ENCODE measurements around the gene FAM32A.
"Not testable (repeated sequence)": the region's sequence is repeated elsewhere in the genome, so short reads cannot be mapped to it uniquely, and the experiment has no call there.

Gene FAM32A

GRCh38 chr19:16166417-16166816, 18.8 kb upstream of the FAM32A start:
- DNase-seq, result no peak

DNA sequence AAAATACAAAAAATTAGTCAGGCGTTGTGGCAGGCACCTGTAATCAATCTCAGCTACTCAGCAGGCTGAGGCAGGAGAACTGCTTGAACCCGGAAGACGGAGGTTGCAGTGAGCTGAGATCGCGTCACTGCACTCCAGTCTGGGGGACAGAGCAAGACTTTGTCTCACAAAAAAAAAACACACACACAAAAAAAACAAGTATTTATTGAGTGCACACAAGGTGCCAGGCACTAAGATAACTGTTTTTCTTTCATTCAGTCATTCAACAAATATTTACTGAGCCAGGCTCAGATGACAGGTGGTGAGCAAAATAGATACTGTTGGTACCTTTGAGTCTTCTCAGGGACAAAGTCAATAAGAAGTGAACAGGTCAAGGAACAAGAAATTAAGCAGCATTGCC, 18.2 kb upstream of the FAM32A start:
- no peak for DNase-seq

- DNase-seq, result no peak
Measured at GRCh38 chr19:16168465-16169081, 16.6 kb upstream of the FAM32A start.

- no peak for DNase-seq
Measured at GRCh38 chr19:16170134-16170533, 15.1 kb upstream of the FAM32A start.

GRCh38 chr19:16175954-16176353, 9.3 kb upstream of the FAM32A start:
- no peak for DNase-seq

DNA sequence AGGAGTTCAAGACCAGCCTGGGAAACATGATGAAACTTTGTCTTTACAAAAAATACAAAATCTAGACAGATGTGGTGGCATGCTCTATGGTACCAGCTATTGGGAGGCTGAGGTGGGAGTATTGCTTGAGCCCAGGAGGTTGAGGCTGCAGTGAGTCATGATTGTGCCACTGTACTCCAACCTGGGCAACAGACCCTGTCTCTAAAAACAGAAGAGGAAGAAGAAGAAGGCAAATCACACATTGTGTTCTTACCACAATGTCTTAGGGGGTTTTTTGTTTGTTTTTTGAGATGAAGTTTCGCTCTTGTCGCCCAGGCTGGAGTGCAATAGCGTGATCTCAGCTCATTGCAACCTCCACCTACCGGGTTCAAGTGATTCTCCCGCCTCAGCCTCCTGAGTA, 6.3 kb upstream of the FAM32A start:
- DNase-seq, result not testable (repeated sequence)

DNA sequence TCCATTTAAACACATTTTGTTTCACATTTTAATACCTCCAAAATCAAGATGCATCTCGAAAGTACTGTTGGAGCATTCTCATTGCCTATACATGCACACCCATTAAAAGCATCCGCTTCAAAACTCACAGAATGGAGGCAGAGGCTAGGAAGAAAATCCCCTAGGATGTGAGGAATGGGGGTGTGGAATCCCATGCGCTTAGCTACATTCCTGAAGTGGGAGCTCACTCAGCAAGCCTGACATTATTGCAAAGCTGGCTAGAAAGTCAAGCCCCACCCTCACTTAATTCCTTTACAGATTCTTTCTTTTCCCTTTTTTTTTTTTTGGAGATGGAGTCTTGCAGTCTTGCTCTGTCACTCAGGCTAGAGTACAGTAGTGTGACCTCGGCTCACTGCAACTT, 4.6 kb upstream of the FAM32A start:
- peak; percentile 76 for DNase-seq

GRCh38 chr19:16184665-16185122, 516 bp upstream of the FAM32A start:
- no peak for DNase-seq

- peak; percentile 81 for DNase-seq
Measured at GRCh38 chr19:16185768-16186123, 536 bp downstream of the FAM32A start.

GRCh38 chr19:16188521-16188920, 3.3 kb downstream of the FAM32A start:
- no peak for DNase-seq

- DNase-seq, result no peak
Measured at GRCh38 chr19:16190198-16190597, 5.0 kb downstream of the FAM32A start.

- DNase-seq, result no peak
Measured at GRCh38 chr19:16190736-16191135, 5.5 kb downstream of the FAM32A start.

GRCh38 chr19:16191216-16191908, 6.2 kb downstream of the FAM32A start:
- DNase-seq, result no peak

DNA sequence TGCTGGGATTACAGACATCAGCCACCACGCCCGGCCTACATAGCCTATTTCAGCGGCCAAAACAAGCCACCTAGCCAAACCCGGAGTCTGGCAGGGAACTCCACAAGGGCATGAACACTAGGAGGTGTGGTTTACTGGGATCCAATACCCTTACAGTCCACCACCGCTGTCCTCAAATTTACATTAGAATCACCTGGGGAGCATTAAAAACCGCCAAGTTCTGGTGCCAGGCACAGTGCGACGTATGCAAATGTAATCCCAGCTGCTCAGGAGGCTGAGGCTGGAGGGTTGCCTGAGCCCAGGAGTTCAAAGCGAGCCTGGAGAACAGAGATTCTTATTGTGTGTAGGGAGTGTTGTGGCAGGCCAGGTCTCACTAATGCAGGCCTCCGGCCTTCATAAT, 8.3 kb downstream of the FAM32A start:
- DNase-seq, result peak; percentile 86

DNA sequence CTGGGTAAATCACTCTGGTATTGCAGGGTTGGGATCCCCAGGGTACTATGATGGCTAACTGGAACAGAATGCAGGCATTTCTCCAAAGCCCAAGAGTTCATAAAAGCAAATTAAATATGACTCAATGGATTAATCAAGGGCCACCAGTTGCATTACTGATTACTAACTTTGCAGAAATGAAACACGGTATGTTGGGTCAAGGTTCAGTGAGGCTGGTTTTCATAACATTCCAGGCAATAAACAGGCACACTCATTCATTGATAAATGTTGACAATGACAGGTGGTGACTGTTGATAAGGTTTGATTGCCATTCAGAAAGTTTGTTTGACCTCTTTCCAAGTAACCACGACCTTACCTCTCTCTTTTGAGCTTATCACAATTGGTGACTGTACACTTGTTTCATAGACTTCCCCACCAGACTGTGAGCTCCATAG, 12.0 kb downstream of the FAM32A start:
- no peak for DNase-seq

DNA sequence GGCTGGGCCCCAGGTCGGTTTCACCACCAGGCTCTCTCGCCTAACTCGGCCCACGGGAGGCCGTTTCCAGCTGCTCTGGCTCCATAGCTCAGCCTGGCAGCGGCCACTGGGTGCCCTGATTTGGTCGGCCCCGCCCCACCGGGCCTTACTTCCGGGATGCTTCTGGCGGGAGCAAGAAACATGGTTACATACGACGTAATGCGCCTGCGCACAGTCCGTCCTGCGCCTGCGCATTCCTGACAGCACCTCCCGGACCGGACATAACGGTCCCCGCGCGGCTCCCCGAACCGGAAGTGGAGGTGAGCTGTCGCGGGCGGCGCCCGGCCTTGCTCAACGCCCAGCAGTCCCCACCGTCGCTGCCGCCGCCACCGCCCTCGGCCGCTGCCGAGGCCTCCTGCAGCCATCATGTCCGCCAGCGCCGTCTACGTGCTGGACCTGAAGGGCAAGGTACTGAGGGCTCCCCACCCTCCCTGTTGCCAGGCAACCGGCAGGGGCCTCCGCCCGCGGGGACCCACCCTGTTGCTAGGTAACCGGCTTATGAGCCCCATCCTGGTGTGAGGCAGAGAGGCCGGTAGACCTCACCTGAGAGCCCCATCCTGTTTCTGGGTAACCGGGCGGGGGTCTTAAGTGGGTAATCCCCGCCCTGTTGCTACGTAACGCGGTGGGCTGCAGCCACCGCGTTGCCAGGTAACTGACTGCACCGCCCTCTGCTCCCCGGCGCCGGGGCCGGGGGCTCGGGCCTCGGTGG, 12.6 kb downstream of the FAM32A start, which contains the start of gene AP1M1:
Gene AP1M1 (plus strand): TSS at position 290 of the 748 bp plus-strand sequence. CDS start 116 bp downstream, at position 406.
- peak; percentile 98 for DNase-seq

GRCh38 chr19:16198370-16198651, 13.1 kb downstream of the FAM32A start:
- no peak for DNase-seq

DNA sequence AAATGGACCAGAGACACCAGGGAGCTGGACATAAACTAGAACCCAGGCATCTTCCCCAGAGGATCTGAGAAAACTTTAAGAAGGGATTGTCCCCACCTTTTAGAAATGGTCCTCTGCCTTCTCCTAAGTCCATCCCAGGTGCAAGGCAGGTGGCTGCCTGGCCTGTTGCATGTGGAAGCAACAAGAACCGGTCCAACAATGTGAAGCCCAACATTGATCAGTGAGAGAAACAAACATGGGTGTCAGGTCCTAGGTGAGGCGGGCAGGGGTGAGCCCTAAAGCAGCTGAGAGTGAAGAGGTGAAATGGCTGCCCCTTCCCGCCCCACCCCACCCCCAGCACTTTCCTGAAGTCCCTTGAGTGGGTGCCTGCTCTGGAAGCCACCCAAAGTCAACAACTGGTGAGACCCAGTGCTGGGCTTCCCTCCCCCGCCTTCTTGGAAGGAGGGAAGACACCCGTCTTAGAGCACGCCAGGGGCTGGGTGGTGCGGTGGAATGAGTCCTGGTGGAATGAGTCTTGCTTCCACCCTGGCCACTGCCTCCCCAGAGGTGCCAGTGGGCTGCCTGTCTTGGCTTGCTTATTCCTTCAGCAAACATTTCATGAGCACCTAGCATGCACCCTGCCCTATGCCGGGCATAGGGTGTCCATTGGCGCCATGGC, 14.2 kb downstream of the FAM32A start:
- no peak for DNase-seq

DNA sequence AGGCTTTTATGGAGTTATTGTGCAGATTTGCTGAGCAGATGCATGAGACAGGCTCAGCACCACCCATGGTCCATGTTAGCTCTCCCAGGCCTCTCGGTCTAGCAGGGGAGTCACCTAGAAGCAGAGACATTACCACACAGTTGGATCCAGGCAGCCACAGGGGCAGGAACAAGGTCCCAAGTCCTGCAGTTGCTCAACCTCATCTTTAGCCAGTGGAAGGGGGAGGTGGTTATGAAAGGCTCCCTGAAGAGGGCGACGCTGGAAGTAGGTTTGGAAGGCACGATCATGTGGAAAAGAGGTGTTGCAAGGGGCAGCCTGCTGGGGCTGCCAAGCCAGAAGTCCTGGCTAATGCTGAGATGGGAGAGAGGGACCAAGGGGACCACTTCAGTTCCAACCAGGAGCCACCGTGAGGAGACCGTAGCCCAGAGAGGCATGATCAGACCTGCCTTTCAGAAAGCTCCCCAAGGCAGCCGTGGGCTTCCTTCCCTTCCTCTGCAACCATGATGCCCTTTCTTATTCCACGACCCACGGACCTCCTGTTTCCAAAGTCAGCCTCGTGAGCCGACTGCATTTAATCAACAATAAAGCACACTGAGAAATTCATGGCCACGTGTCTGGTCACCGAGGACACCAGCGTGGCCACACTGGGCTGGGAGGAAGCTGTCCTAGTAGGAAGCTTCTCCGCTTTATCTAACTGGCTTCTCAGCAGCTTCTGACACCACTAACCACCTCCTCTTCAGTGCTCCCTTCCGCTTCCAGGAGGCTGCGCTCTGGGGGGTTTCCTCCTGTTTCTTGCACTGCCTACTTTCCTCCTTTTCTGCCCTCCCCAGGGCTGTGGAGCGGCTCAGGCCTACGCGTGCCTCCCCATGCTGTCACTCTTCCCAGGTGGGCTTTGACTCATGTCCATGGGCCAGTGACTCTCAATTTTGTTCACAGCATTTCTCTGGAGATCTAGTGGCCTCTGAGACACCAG, 15.1 kb downstream of the FAM32A start:
- DNase-seq, result no peak

- no peak for DNase-seq
Measured at GRCh38 chr19:16201011-16201391, 15.8 kb downstream of the FAM32A start.

GRCh38 chr19:16202320-16203255, 17.4 kb downstream of the FAM32A start:
- no peak for DNase-seq

Measured in islet precursor cell (in vitro differentiated cells).